K562 (cell line): Measurements from ENCODE around the gene TRIO.

Experiments used
- CBX5 ChIP-seq: IDR thresholded peaks from 2 replicates; pipeline ENCODE4 v1.6.1; 2014; ENCODE audit warnings: low read depth, borderline replicate concordance
- CHD2 ChIP-seq: IDR thresholded peaks from 2 replicates; pipeline ENCODE4 v1.6.1; 2011; ENCODE audit warnings: low read depth, low read length
- CTCF ChIP-seq, 3 experiments: IDR thresholded peaks in 2 of 3; conservative IDR thresholded peaks in 1 of 3; 2 replicates each; pipeline ENCODE4 v1.5.1; 2011 to 2012; ENCODE audit warnings: low read length in 3 of 3, mild to moderate bottlenecking in 3 of 3, control low read depth in 2 of 3, improper control_type of control experiment in 1 of 3, inconsistent platforms in 1 of 3, low read depth in 1 of 3, mixed read lengths in 1 of 3, moderate library complexity in 1 of 3; ENCODE audit not compliant: insufficient read depth in 2 of 3
- EGR1 ChIP-seq: fragments of 450-650 bp; conservative IDR thresholded peaks from 2 replicates; pipeline ENCODE4 v1.6.1; 2017; ENCODE audit warnings: mild to moderate bottlenecking
- GTF2F1 ChIP-seq: IDR thresholded peaks from 2 replicates; pipeline ENCODE4 v1.6.1; 2011; ENCODE audit warnings: low read depth, low read length, improper control_type of control experiment
- SP1 ChIP-seq: sonication (generic); formaldehyde crosslinking; IDR thresholded peaks from 2 replicates; pipeline ENCODE4 v1.8.1; 2022; ENCODE audit warnings: mild to moderate bottlenecking, missing genetic modification reagents
- SREBF2 ChIP-seq: sonication (generic); formaldehyde crosslinking; IDR thresholded peaks from 2 replicates; pipeline ENCODE4 v1.4.0; 2020; ENCODE audit warnings: mild to moderate bottlenecking, missing genetic modification reagents
- SRSF1 ChIP-seq: fragments of 200-400 bp; formaldehyde crosslinking; IDR thresholded peaks from 2 replicates; pipeline ENCODE4 v1.6.1; 2017; ENCODE audit warnings: mild to moderate bottlenecking, low read depth, low read length, moderate library complexity
- TAF1 ChIP-seq: IDR thresholded peaks from 2 replicates; pipeline ENCODE4 v1.6.1; 2011; ENCODE audit warnings: mild to moderate bottlenecking, low read length, moderate library complexity; ENCODE audit not compliant: insufficient read depth, control insufficient read depth, severe bottlenecking; ENCODE audit errors: extremely low read depth
- ZNF766 ChIP-seq: fragments of 200-800 bp; sonication (Bioruptor generic); conservative IDR thresholded peaks from 2 replicates; pipeline ENCODE4 v1.6.1; 2016; ENCODE audit warnings: missing genetic modification characterization, missing compliant biosample characterization
- TF ChIP-seq, protein P1 (sequence below): sonication (generic); formaldehyde crosslinking; IDR thresholded peaks from 2 replicates; pipeline ENCODE4 v1.9.0; 2022; ENCODE audit warnings: mild to moderate bottlenecking, missing genetic modification reagents
- TF ChIP-seq, protein P2 (sequence below): fragments of 250-450 bp; sonication (Bioruptor Pico); IDR thresholded peaks from 2 replicates; pipeline ENCODE4 v1.8.0; 2021; ENCODE audit warnings: mild to moderate bottlenecking, moderate library complexity
- TF ChIP-seq, protein P3 (sequence below): fragments of 450-650 bp; conservative IDR thresholded peaks from 2 replicates; pipeline ENCODE4 v1.6.1; 2016; ENCODE audit warnings: missing genetic modification characterization, low read depth, mild to moderate bottlenecking, control low read depth, missing compliant biosample characterization
- TF ChIP-seq, protein P4 (sequence below): sonication (generic); formaldehyde crosslinking; IDR thresholded peaks from 2 replicates; pipeline ENCODE4 v1.8.1; 2022; ENCODE audit warnings: missing genetic modification reagents

- TF ChIP-seq, protein P1, sequence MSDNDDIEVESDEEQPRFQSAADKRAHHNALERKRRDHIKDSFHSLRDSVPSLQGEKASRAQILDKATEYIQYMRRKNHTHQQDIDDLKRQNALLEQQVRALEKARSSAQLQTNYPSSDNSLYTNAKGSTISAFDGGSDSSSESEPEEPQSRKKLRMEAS = no peak
- TF ChIP-seq SRSF1 (no peak), GTF2F1 (no peak), CBX5 (no peak), SP1 (CRISPR knock-in tag) (no peak), CTCF (IDR thresholded peaks at IDR 0.05 in 2 of 3, conservative IDR thresholded peaks at IDR 0.05 in 1 of 3; ENCODE audit: insufficient read depth in 2 of 3, low read depth in 1 of 3, low read length in 3 of 3) (no peak), ZNF766 (CRISPR knock-in tag) (no peak), SREBF2 (CRISPR knock-in tag) (no peak), TAF1 (no peak), CHD2 (no peak), EGR1 (no peak)
- TF ChIP-seq, protein P2, sequence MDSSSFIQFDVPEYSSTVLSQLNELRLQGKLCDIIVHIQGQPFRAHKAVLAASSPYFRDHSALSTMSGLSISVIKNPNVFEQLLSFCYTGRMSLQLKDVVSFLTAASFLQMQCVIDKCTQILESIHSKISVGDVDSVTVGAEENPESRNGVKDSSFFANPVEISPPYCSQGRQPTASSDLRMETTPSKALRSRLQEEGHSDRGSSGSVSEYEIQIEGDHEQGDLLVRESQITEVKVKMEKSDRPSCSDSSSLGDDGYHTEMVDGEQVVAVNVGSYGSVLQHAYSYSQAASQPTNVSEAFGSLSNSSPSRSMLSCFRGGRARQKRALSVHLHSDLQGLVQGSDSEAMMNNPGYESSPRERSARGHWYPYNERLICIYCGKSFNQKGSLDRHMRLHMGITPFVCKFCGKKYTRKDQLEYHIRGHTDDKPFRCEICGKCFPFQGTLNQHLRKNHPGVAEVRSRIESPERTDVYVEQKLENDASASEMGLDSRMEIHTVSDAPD (CRISPR knock-in tag) = no peak
- TF ChIP-seq, protein P3, sequence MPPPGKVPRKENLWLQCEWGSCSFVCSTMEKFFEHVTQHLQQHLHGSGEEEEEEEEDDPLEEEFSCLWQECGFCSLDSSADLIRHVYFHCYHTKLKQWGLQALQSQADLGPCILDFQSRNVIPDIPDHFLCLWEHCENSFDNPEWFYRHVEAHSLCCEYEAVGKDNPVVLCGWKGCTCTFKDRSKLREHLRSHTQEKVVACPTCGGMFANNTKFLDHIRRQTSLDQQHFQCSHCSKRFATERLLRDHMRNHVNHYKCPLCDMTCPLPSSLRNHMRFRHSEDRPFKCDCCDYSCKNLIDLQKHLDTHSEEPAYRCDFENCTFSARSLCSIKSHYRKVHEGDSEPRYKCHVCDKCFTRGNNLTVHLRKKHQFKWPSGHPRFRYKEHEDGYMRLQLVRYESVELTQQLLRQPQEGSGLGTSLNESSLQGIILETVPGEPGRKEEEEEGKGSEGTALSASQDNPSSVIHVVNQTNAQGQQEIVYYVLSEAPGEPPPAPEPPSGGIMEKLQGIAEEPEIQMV (tag) = no peak
- TF ChIP-seq, protein P4, sequence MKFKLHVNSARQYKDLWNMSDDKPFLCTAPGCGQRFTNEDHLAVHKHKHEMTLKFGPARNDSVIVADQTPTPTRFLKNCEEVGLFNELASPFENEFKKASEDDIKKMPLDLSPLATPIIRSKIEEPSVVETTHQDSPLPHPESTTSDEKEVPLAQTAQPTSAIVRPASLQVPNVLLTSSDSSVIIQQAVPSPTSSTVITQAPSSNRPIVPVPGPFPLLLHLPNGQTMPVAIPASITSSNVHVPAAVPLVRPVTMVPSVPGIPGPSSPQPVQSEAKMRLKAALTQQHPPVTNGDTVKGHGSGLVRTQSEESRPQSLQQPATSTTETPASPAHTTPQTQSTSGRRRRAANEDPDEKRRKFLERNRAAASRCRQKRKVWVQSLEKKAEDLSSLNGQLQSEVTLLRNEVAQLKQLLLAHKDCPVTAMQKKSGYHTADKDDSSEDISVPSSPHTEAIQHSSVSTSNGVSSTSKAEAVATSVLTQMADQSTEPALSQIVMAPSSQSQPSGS (CRISPR knock-in tag) = no peak
These were observed 45.6 kb downstream of the TRIO start for GRCh38 chr5:14188778-14189177.
